HepG2 (cell line): ENCODE data around the gene OR2V2. TPM values are rescaled to one million over a fixed set of nuclear protein-coding genes. Genes with fewer than 3 reads are reported as not detected.

ENCODE experiments used
- CHD4 ChIP-seq: fragments of 200-600 bp; sonication (generic); IDR thresholded peaks from 2 replicates; pipeline ENCODE4 v1.7.0; 2017; ENCODE audit warnings: mild to moderate bottlenecking, low read length, borderline replicate concordance
- PAF1 ChIP-seq: IDR thresholded peaks from 2 replicates; pipeline ENCODE4 v1.6.1; 2016; ENCODE audit warnings: missing genetic modification reagents, missing compliant biosample characterization
- PHF21A ChIP-seq: sonication (generic); formaldehyde crosslinking; IDR thresholded peaks from 2 replicates; pipeline ENCODE4 v1.5.0; 2020; ENCODE audit warnings: mild to moderate bottlenecking, missing genetic modification reagents
- SNRNP70 ChIP-seq: fragments of 200-400 bp; formaldehyde crosslinking; IDR thresholded peaks from 2 replicates; pipeline ENCODE4 v1.6.1; 2017; ENCODE audit warnings: mild to moderate bottlenecking, low read depth, low read length, moderate library complexity
- ZNF24 ChIP-seq: fragments of 450-650 bp; IDR thresholded peaks from 2 replicates; pipeline ENCODE4 v1.6.1; 2017; ENCODE audit warnings: antibody characterized with exemption, mild to moderate bottlenecking
- ZNF3 ChIP-seq: IDR thresholded peaks from 2 replicates; pipeline ENCODE4 v1.7.0; 2017; ENCODE audit warnings: inconsistent platforms
- ZSCAN22 ChIP-seq: sonication (generic); formaldehyde crosslinking; IDR thresholded peaks from 2 replicates; pipeline ENCODE4 v1.4.0; 2020; ENCODE audit warnings: mild to moderate bottlenecking, missing genetic modification reagents
- polyA plus RNA-seq, 8 experiments: library from polyadenylated mRNA; depleted of rRNA in 3 of 8; stranded (reverse) in 7 of 8; unstranded in 1 of 8; fragments of >200 nt; fragmentation: Illumina TruSeq in 4 of 8; extraction: Trizol in 4 of 8; gene quantifications; 2 replicates each; pipeline versions ENCODE4 v1.2.1 to v1.2.3, GENCODE V29; 2011 to 2016; ENCODE audit warnings: low read depth in 4 of 8, missing spikeins in 1 of 8, mixed read lengths in 1 of 8; ENCODE audit not compliant: insufficient read depth in 1 of 8
- total RNA-seq, 5 experiments: library from RNA; depleted of rRNA; stranded (reverse); fragments of >200 nt; fragmentation: Illumina TruSeq; extraction: Trizol; gene quantifications; 2 replicates each; pipeline ENCODE4 v1.2.3, GENCODE V29; 2016; ENCODE audit warnings: low read depth in 1 of 5
- TF ChIP-seq, protein P1 (sequence below), 2 experiments: sonication (generic) in 1 of 2; formaldehyde crosslinking in 1 of 2; IDR thresholded peaks; 2 replicates each; pipeline versions ENCODE4 v1.6.1 to v1.9.0; 2014 to 2022; ENCODE audit warnings: antibody characterized with exemption in 1 of 2, borderline replicate concordance in 1 of 2, inconsistent platforms in 1 of 2, low read depth in 1 of 2, missing genetic modification reagents in 1 of 2
- TF ChIP-seq, protein P2 (sequence below): sonication (generic); formaldehyde crosslinking; IDR thresholded peaks from 2 replicates; pipeline ENCODE4 v1.4.0; 2020; ENCODE audit warnings: mild to moderate bottlenecking, missing genetic modification reagents
- TF ChIP-seq, protein P3 (sequence below): sonication (generic); formaldehyde crosslinking; conservative IDR thresholded peaks from 2 replicates; pipeline ENCODE4 v1.4.0; 2020; ENCODE audit warnings: mild to moderate bottlenecking, missing genetic modification reagents, moderate library complexity

OR2V2 gene
- total and polyA plus RNA-seq, 2 of the 13 experiments (the other 11 are each of a cell fraction or from before 2014, with no cell fraction given) = not detected

DNA sequence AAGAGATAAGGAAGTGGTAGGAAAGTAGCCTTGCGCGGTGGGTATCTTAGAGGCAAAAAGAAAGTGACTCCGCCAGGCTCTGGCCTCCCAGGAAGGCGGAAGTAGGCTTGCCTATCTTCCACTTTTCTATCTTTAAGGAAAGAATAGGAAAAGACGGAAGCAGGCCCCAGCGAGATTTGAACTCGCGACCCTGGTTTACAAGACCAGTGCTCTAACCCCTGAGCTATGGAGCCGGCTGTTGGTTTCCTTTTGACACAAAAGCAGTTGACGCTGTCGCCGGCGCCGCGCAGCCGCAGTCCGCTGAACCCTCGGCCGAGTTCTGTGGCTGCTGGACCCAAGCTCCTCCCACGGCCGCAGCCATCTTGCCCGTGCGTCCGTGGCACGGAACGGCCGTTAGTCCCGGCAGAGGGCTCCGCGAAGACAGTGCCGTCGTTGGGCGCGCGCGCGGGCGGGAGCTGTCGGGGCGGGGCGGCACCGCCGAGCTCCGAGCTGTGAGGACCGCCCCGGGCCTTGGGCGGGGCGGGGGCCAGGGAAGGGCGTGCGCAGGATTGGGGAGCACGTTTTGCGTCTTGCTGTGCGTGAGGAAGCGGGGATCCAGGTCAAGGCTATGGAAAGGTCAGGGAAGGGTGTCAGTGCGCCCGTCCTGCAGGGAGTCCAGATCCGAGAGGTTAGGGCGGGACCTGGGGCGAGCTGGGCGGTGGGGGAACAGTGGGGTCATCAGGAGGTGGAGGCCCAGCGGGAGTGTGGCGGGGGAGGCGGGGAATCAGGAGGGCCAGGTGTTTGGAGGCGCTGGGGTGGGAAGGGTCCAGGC, 44.3 kb downstream of the OR2V2 start (continued):
- TF ChIP-seq, protein P1, sequence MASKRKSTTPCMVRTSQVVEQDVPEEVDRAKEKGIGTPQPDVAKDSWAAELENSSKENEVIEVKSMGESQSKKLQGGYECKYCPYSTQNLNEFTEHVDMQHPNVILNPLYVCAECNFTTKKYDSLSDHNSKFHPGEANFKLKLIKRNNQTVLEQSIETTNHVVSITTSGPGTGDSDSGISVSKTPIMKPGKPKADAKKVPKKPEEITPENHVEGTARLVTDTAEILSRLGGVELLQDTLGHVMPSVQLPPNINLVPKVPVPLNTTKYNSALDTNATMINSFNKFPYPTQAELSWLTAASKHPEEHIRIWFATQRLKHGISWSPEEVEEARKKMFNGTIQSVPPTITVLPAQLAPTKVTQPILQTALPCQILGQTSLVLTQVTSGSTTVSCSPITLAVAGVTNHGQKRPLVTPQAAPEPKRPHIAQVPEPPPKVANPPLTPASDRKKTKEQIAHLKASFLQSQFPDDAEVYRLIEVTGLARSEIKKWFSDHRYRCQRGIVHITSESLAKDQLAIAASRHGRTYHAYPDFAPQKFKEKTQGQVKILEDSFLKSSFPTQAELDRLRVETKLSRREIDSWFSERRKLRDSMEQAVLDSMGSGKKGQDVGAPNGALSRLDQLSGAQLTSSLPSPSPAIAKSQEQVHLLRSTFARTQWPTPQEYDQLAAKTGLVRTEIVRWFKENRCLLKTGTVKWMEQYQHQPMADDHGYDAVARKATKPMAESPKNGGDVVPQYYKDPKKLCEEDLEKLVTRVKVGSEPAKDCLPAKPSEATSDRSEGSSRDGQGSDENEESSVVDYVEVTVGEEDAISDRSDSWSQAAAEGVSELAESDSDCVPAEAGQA (IDR thresholded peaks at IDR 0.05; ENCODE audit: low read depth) = peak; percentile 83
- TF ChIP-seq, protein P1 (CRISPR knock-in tag; IDR thresholded peaks at IDR 0.05; ENCODE audit: borderline replicate concordance) = no peak
- TF ChIP-seq PAF1 (CRISPR knock-in tag) (no peak), ZNF24 (peak; percentile 99), SNRNP70 (no peak), ZNF3 (CRISPR knock-in tag) (no peak), ZSCAN22 (CRISPR knock-in tag) (0 out of 2 replicates have a peak, but pooled peaks have one; percentile 39), PHF21A (CRISPR knock-in tag) (peak; percentile 86), CHD4 (no peak; the same call in 1 of the 2 replicates)
- TF ChIP-seq, protein P2, sequence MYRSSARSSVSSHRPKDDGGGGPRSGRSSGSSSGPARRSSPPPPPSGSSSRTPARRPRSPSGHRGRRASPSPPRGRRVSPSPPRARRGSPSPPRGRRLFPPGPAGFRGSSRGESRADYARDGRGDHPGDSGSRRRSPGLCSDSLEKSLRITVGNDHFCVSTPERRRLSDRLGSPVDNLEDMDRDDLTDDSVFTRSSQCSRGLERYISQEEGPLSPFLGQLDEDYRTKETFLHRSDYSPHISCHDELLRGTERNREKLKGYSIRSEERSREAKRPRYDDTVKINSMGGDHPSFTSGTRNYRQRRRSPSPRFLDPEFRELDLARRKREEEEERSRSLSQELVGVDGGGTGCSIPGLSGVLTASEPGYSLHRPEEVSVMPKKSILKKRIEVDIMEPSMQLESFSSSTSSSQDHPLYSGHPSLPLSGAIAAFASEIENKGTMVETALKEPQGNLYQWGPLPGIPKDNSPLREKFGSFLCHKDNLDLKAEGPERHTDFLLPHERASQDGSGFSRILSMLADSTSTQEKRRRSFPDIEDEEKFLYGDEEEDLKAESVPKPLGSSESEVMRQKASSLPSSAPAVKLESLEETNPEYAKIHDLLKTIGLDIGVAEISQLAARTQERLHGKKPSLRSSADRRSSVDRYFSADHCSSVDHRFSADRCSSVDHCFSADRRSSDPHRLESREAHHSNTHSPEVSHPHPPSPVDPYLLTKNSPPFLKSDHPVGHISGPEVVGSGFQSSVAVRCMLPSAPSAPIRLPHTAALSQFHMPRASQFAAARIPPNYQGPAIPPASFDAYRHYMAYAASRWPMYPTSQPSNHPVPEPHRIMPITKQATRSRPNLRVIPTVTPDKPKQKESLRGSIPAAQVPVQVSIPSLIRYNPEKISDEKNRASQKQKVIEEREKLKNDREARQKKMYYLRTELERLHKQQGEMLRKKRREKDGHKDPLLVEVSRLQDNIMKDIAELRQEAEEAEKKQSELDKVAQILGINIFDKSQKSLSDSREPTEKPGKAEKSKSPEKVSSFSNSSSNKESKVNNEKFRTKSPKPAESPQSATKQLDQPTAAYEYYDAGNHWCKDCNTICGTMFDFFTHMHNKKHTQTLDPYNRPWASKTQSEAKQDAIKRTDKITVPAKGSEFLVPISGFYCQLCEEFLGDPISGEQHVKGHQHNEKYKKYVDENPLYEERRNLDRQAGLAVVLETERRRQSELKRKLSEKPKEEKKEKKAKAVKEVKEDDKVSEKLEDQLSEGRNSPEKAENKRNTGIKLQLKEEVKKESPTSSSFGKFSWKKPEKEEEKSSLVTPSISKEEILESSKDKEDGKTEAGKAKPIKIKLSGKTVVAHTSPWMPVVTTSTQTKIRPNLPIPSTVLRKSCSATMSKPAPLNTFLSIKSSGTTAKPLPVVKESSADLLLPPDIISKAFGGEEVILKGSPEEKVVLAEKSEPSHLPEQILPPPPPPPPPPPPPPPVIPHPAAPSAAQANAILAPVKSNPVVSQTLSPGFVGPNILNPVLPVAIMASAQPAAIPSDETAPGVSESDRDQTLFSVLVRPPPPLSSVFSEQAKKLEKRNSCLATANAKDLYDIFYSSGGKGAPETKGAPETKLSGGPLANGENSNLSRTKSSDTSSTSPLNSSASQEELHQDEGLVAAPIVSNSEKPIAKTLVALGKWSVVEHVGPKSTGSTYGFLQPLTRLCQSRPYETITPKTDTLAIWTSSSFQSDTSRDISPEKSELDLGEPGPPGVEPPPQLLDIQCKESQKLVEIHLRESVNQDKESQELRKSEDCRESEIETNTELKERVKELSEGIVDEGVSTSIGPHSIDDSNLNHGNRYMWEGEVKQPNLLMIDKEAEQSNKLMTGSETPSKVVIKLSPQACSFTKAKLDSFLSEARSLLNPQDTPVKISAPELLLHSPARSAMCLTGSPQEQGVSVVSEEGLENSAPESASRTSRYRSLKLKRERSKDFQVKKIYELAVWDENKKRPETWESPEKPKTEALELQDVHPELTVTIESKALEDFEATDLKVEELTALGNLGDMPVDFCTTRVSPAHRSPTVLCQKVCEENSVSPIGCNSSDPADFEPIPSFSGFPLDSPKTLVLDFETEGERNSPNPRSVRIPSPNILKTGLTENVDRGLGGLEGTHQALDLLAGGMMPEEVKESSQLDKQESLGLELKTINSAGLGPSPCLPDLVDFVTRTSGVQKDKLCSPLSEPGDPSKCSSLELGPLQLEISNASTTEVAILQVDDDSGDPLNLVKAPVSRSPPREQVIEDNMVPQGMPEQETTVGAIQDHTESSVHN (CRISPR knock-in tag) = 0 out of 2 replicates have a peak, but pooled peaks have one; percentile 76
- TF ChIP-seq, protein P3, sequence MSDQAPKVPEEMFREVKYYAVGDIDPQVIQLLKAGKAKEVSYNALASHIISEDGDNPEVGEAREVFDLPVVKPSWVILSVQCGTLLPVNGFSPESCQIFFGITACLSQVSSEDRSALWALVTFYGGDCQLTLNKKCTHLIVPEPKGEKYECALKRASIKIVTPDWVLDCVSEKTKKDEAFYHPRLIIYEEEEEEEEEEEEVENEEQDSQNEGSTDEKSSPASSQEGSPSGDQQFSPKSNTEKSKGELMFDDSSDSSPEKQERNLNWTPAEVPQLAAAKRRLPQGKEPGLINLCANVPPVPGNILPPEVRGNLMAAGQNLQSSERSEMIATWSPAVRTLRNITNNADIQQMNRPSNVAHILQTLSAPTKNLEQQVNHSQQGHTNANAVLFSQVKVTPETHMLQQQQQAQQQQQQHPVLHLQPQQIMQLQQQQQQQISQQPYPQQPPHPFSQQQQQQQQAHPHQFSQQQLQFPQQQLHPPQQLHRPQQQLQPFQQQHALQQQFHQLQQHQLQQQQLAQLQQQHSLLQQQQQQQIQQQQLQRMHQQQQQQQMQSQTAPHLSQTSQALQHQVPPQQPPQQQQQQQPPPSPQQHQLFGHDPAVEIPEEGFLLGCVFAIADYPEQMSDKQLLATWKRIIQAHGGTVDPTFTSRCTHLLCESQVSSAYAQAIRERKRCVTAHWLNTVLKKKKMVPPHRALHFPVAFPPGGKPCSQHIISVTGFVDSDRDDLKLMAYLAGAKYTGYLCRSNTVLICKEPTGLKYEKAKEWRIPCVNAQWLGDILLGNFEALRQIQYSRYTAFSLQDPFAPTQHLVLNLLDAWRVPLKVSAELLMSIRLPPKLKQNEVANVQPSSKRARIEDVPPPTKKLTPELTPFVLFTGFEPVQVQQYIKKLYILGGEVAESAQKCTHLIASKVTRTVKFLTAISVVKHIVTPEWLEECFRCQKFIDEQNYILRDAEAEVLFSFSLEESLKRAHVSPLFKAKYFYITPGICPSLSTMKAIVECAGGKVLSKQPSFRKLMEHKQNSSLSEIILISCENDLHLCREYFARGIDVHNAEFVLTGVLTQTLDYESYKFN (CRISPR knock-in tag) = peak; percentile 59
